ENCODE measurements around the gene MAS1.
"Not testable (repeated sequence)": the region's sequence is repeated elsewhere in the genome, so short reads cannot be mapped to it uniquely, and the experiment has no call there.

The MAS1 gene

DNA sequence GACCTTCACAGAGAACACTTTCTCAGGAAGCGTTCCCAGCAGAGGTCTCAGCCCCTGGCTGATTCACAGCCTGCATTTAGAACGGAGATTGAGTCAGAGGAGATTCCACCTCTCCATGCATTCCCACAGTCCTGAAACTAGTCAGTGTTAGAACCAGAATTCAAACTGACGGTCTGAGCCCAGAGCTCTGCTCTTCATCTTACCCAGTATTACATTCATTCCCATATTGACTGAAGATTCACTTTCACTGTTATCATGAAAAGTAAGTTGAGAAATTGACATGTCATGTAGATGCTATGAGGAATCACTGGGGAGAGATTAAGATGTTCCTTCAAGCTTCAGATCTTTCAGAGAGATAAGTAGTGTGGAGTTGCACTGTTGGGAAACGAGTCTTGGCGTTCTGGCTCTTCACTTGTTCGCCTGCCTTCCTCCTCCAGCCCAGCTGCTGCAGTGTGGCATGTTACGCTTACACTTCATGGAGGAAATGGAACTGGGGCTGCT lies 28.3 kb downstream of the MAS1 start:
- DNase-seq, result no peak

DNA sequence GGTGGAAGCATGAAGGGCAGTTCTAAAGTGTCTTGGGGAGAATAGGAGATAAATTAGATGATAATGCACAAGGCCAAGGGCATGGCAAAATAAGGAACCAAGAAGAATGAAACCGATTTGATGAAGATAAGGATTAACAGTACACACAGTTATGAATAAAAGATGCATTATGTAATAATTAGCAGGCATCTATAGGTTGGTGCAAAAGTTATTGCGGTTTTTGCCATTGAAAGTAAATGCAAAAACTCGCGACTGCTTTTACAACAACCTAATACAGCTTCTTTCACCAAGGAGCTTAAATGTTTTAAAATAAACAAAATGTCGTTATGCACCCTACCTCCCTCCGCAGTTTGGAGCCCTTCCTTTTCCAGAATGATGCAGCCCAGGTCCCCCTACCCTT lies 29.0 kb downstream of the MAS1 start:
- DNase-seq, result no peak

GRCh38 chr6:159924150-159924549 lies 33.4 kb downstream of the MAS1 start:
- DNase-seq, result not testable (repeated sequence)

GRCh38 chr6:159926542-159927203 lies 35.9 kb downstream of the MAS1 start:
- no peak for DNase-seq

GRCh38 chr6:159929819-159930218 lies 39.0 kb downstream of the MAS1 start:
- no peak for DNase-seq

DNA sequence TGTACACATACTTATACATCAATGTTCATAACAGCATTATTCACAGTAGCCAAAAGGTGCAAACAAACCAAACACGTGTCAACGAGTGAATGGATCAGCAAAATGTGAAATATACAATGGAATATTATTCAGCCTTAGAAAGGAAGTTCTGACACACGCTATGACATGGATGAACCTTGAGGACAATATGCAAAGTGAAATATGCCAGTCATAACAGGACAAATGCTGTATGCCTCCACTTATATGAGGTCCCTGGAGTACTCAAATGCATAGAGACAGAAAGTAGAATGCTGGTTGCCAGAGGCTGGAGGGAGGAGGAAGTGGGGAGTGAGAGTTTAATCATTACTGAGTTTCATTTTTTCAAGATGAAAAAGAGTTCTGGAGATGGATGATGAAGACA lies 40.3 kb downstream of the MAS1 start:
- DNase-seq, result no peak

DNA sequence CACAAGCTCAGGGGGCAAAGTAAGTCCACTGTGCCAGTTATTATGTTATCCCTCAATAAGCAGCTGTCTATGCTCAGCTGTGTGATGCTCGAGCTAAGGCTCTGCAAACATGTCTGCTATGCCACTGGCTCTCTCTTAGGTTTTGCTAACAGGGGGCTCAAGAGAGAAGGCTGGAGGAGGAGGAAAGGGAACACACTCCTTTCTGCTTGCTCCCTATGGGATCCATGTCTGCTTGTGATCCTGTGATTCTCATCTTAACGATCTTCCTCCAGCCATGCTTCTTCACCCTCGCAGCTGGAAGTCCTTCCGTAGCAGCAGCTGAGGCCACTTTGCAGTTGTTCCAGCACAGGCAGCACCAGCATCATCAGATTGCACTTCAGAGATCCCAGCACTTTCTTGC lies 41.1 kb downstream of the MAS1 start:
- no peak for DNase-seq

DNA sequence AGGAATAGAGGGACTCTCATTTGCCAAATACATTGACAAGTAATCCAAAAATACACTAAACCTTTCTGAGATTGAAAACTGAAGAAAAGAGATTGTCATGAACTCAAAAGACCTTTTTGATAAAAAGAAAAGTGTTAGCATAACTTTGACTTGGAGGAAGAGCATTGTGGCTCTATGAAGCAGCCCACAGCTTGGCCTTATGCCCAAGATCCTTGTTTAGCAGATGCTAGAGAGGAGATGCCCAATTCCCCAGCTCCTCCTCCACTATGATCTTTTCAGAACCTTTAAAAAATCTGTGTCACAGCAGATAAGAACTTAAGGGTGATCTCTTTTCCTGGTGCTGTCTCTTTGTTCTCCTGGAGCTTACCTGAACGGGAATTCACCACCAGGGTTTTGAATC lies 42.3 kb downstream of the MAS1 start:
- no peak for DNase-seq

DNA sequence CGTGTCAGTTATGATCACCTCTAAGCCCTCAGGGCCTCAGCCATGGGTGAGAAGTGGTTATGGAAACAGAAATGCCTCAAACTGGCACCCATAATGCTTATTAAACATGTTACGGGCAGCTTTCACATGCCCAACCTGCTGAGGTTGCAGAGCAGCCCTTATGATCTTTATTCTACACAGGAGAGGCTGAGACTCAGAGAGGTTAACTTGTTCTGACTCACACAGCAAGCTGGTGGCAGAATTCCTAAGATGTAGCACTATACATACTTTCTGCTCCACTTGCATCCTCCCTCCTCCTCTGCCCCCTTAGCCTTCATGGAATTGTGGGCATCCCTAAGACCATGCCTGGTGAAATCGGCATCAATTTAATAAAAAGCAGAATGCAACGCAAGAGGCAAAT lies 43.4 kb downstream of the MAS1 start:
- no peak for DNase-seq

- no peak for DNase-seq
These were observed 44.3 kb downstream of the MAS1 start for GRCh38 chr6:159935065-159935464.

GRCh38 chr6:159935633-159936032 lies 44.8 kb downstream of the MAS1 start:
- DNase-seq, result no peak

DNA sequence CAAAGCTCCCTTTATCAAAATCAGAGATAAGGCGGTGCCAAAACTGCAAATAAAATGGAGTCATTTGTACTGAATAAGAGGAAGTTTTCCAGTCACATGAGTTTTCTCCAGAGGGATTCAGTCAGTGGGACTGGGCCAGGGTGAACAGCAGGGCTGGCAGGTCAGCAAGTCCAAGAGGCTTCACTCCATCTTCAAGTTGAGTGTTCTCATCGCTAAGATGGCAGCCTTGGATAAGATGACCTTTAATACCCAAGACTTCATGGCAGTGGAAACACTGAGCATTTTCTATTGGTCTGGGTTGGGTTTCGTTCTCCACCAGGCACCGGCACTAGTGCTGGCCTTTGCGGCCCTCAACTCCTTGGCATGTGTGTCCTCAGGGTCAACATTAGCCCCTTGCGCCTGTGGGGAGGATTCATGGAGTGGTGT lies 48.8 kb downstream of the MAS1 start:
- DNase-seq, result no peak
